Measurements from ENCODE around the gene TERF2IP.

DNA sequence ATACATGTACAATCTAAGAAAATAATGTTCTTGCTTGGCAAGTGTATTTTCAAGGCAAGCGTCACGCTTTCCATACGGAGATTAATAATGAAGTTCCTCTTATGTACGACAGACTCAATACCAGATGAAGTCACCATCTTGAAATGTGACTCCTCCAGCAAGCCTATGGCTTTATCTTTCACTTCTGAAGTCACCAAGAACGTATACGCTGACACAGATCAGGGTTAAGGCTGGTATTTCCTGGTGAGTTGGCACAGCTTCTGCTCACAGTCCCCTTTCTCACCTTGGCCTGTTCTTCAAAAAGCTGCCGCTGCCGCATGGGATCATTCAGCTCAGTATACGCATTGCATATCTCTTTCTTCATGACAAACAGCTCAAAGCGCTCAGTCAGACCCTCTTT is 18.4 kb upstream of the TERF2IP start:
- TF ChIP-seq CTCF (conservative IDR thresholded peaks at IDR 0.05; ENCODE audit: low read depth, low read length) (no peak), EZH2 (IDR thresholded peaks at IDR 0.05; ENCODE audit: borderline replicate concordance, low read depth, low read length, poor library complexity, severe bottlenecking) (no peak)

Measured in A673 (cell line).